Fibroblast of lung (primary cell): ENCODE data around the gene DNAAF1.

ENCODE experiments used
- CTCF ChIP-seq, 2 donors: IDR thresholded peaks in 1 of 2; conservative IDR thresholded peaks in 1 of 2; 1 replicate in 1 of 2; 2 replicates in 1 of 2; pipeline ENCODE4 v1.5.1; 2011 to 2012; ENCODE audit warnings: low read length in 2 of 2, control low read depth in 1 of 2, inconsistent platforms in 1 of 2, low read depth in 1 of 2, mild to moderate bottlenecking in 1 of 2
- EZH2 ChIP-seq: IDR thresholded peaks from 2 replicates; pipeline ENCODE4 v1.5.1; 2012; ENCODE audit warnings: low read length, control low read depth, mild to moderate bottlenecking; ENCODE audit errors: missing control alignments

- TF ChIP-seq CTCF (conservative IDR thresholded peaks at IDR 0.05 in 1 of 2, IDR thresholded peaks at IDR 0.05 in 1 of 2; ENCODE audit: low read depth in 1 of 2, low read length in 2 of 2) (no peak), EZH2 (no peak)
Measured at GRCh38 chr16:84144859-84145639, at the start of gene DNAAF1, which contains the start of gene HSDL1.
